SKM-1 treated with dmso at 0.1 percent for 144 hours (cell line): ENCODE data around the gene TAS2R31.

ENCODE experiments used
- DNase-seq: peaks from one replicate; lab custom pipeline; 2025; ENCODE audit not compliant: unreplicated experiment; lab: John Stamatoyannopoulos, UW

Gene TAS2R31

GRCh38 chr12:11007608-11008007 lies 23.6 kb downstream of the TAS2R31 start:
- no peak for DNase-seq

- no peak for DNase-seq
Measured at GRCh38 chr12:10998204-10998603, 33.0 kb downstream of the TAS2R31 start, which contains the start of gene TAS2R20. TSS of gene TAS2R20 (minus strand) at chr12:10998304. CDS start at chr12:10997875, 429 bp downstream.

GRCh38 chr12:10994307-10994706 lies 36.9 kb downstream of the TAS2R31 start:
- no peak for DNase-seq

- DNase-seq = no peak
Measured at GRCh38 chr12:10989107-10989506, 42.1 kb downstream of the TAS2R31 start.

- no peak for DNase-seq
Measured at GRCh38 chr12:10986812-10987211, 44.4 kb downstream of the TAS2R31 start, which contains the start of gene TAS2R50. TSS of gene TAS2R50 (minus strand) at chr12:10986912. CDS start at chr12:10986860, 52 bp downstream.

- DNase-seq = no peak
Measured at GRCh38 chr12:10982244-10982643, 49.0 kb downstream of the TAS2R31 start.
